Activated T-cell treated with anti-CD3 and anti-CD28 coated beads, Interleukin-2, amount 50 U/mL, for 1 hour (primary cell): Measurements from ENCODE around the gene TEX9.
"Not testable (repeated sequence)": the region's sequence is repeated elsewhere in the genome, so short reads cannot be mapped to it uniquely, and the experiment has no call there.

Experiments
- DNase-seq: peaks from one replicate; pipeline ENCODE4 v3.0.0-alpha.2; 2020

Gene TEX9

GRCh38 chr15:56367156-56367555 is 1.9 kb downstream of the TEX9 start:
- no peak for DNase-seq

- DNase-seq = no peak
These were observed 4.0 kb downstream of the TEX9 start for GRCh38 chr15:56369234-56369633.

- DNase-seq = no peak
These were observed 6.4 kb downstream of the TEX9 start for GRCh38 chr15:56371495-56372147.

- not testable (repeated sequence) for DNase-seq
These were observed 9.5 kb downstream of the TEX9 start for GRCh38 chr15:56374693-56375092.

- DNase-seq = not testable (repeated sequence)
These were observed 12.6 kb downstream of the TEX9 start for GRCh38 chr15:56377822-56378221.

- DNase-seq = no peak
These were observed 17.8 kb downstream of the TEX9 start for GRCh38 chr15:56383010-56383409.

- no peak for DNase-seq
These were observed 20.7 kb downstream of the TEX9 start for GRCh38 chr15:56385908-56386307.

GRCh38 chr15:56390739-56391267 is 25.6 kb downstream of the TEX9 start:
- no peak for DNase-seq

- DNase-seq = no peak
These were observed 28.1 kb downstream of the TEX9 start for GRCh38 chr15:56393277-56393676.

- no peak for DNase-seq
These were observed 29.7 kb downstream of the TEX9 start for GRCh38 chr15:56394909-56395308.

GRCh38 chr15:56397325-56397724 is 32.1 kb downstream of the TEX9 start:
- not testable (repeated sequence) for DNase-seq

- not testable (repeated sequence) for DNase-seq
These were observed 34.0 kb downstream of the TEX9 start for GRCh38 chr15:56399209-56399608.

GRCh38 chr15:56410721-56411120 is 45.5 kb downstream of the TEX9 start:
- no peak for DNase-seq

- no peak for DNase-seq
These were observed 46.0 kb downstream of the TEX9 start for GRCh38 chr15:56411122-56411749.

- not testable (repeated sequence) for DNase-seq
These were observed 48.0 kb downstream of the TEX9 start for GRCh38 chr15:56413114-56413733.

GRCh38 chr15:56425276-56425675 is 60.0 kb downstream of the TEX9 start:
- DNase-seq = no peak

GRCh38 chr15:56425976-56426375 is 60.8 kb downstream of the TEX9 start:
- DNase-seq = no peak

- no peak for DNase-seq
These were observed 63.7 kb downstream of the TEX9 start for GRCh38 chr15:56428821-56429458.

GRCh38 chr15:56432304-56432703 is 67.1 kb downstream of the TEX9 start:
- DNase-seq = no peak

GRCh38 chr15:56440214-56440770 is 75.1 kb downstream of the TEX9 start:
- no peak for DNase-seq

GRCh38 chr15:56442354-56442753 is 77.1 kb downstream of the TEX9 start:
- DNase-seq = no peak

- DNase-seq = no peak
These were observed 80.5 kb downstream of the TEX9 start for GRCh38 chr15:56445746-56446145.

- no peak for DNase-seq
These were observed 89.6 kb downstream of the TEX9 start for GRCh38 chr15:56454836-56455235.
